Thyroid gland (tissue), 4 donors: ENCODE measurements around the gene PPP1R13B.

Source experiments
- POLR2A ChIP-seq, 2 donors: fragments of 450-650 bp; IDR thresholded peaks; one replicate each; pipeline ENCODE4 v1.6.1; 2017; ENCODE audit warnings: antibody characterized with exemption in 2 of 2, mild to moderate bottlenecking in 2 of 2, moderate library complexity in 1 of 2
- TF ChIP-seq, protein P1 (sequence below), 6 experiments: fragments of 200-600 bp in 3 of 6; fragments of 450-650 bp in 3 of 6; sonication (generic) in 3 of 6; IDR thresholded peaks; one replicate each; pipeline ENCODE4 v1.5.1; 2016 to 2019; ENCODE audit warnings: antibody characterized with exemption in 6 of 6, mild to moderate bottlenecking in 2 of 6, inconsistent platforms in 1 of 6, moderate library complexity in 1 of 6

GRCh38 chr14:103695296-103696069, 151.9 kb downstream of the PPP1R13B start:
- TF ChIP-seq, protein P1, sequence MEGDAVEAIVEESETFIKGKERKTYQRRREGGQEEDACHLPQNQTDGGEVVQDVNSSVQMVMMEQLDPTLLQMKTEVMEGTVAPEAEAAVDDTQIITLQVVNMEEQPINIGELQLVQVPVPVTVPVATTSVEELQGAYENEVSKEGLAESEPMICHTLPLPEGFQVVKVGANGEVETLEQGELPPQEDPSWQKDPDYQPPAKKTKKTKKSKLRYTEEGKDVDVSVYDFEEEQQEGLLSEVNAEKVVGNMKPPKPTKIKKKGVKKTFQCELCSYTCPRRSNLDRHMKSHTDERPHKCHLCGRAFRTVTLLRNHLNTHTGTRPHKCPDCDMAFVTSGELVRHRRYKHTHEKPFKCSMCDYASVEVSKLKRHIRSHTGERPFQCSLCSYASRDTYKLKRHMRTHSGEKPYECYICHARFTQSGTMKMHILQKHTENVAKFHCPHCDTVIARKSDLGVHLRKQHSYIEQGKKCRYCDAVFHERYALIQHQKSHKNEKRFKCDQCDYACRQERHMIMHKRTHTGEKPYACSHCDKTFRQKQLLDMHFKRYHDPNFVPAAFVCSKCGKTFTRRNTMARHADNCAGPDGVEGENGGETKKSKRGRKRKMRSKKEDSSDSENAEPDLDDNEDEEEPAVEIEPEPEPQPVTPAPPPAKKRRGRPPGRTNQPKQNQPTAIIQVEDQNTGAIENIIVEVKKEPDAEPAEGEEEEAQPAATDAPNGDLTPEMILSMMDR (IDR thresholded peaks at IDR 0.05), result no peak
- no peak for TF ChIP-seq POLR2A (IDR thresholded peaks at IDR 0.05)
